Spleen (tissue), 11 donors: Measurements from ENCODE around the gene VPS50. TPM values are rescaled to one million over a fixed set of nuclear protein-coding genes. Genes with fewer than 3 reads are reported as not detected.
A peak's percentile ranks its signal among the peaks of the same experiment; 100 is the strongest.

ENCODE experiments used
- DNase-seq: peaks from one replicate; pipeline ENCODE4 v3.0.0-alpha.2; 2020
- H3K27ac ChIP-seq, 8 donors: fragments of 200-600 bp; sonication (generic) in 7 of 8; 1 replicate in 4 of 8; 2 replicates in 4 of 8; pipeline versions ENCODE4 v1.5.0 to v1.8.0; 2016 to 2021; ENCODE audit warnings: inconsistent platforms in 4 of 8, mild to moderate bottlenecking in 4 of 8, moderate library complexity in 1 of 8
- H3K27me3 ChIP-seq, 7 donors: fragments of 200-600 bp; sonication (generic) in 6 of 7; replicated peaks in 1 of 7; 1 replicate in 4 of 7; 2 replicates in 3 of 7; pipeline versions ENCODE4 v1.5.0 to v1.8.0; 2016 to 2021; ENCODE audit warnings: inconsistent platforms in 3 of 7, mild to moderate bottlenecking in 1 of 7
- H3K36me3 ChIP-seq, 6 donors: fragments of 200-600 bp; sonication (generic) in 5 of 6; 1 replicate in 4 of 6; 2 replicates in 2 of 6; pipeline versions ENCODE4 v1.5.0 to v1.8.0; 2016 to 2021; ENCODE audit warnings: inconsistent platforms in 2 of 6
- H3K4me1 ChIP-seq, 6 donors: fragments of 200-600 bp; sonication (generic) in 5 of 6; 1 replicate in 3 of 6; 2 replicates in 3 of 6; pipeline versions ENCODE4 v1.5.0 to v1.8.0; 2016 to 2021; ENCODE audit warnings: inconsistent platforms in 3 of 6
- H3K4me3 ChIP-seq, 8 donors: fragments of 200-600 bp; sonication (generic) in 7 of 8; 1 replicate in 4 of 8; 2 replicates in 4 of 8; pipeline versions ENCODE4 v1.5.0 to v1.8.0; 2016 to 2021; ENCODE audit warnings: inconsistent platforms in 4 of 8, mild to moderate bottlenecking in 4 of 8, moderate library complexity in 2 of 8
- H3K9me3 ChIP-seq, 8 donors: fragments of 200-600 bp; sonication (generic) in 7 of 8; 1 replicate in 4 of 8; 2 replicates in 4 of 8; pipeline versions ENCODE4 v1.5.0 to v1.8.0; 2016 to 2021; ENCODE audit warnings: inconsistent platforms in 4 of 8
- POLR2A ChIP-seq, 3 donors: fragments of 450-650 bp; IDR thresholded peaks; one replicate each; pipeline ENCODE4 v1.5.1; 2017; ENCODE audit warnings: antibody characterized with exemption in 3 of 3, mild to moderate bottlenecking in 1 of 3
- POLR2AphosphoS5 ChIP-seq, 3 donors: sonication (generic); formaldehyde crosslinking; IDR thresholded peaks; one replicate each; pipeline ENCODE4 v1.5.1; 2017; ENCODE audit warnings: antibody characterized with exemption in 3 of 3
- WGBS, 5 donors: extraction: QIAGEN DNeasy Blood & Tissue Kit in 3 of 5; methylation state at CpG; one replicate each; pipeline versions ENCODE4 v1.1.5 to v1.1.7; 2013 to 2018; 5-methylcytosine and 5-hydroxymethylcytosine counted together
- intact Hi-C: fragments of 100-400 bp; cut with DNase I; formaldehyde crosslinking; loops from one replicate; pipeline ENCODE4 v1.15.0; 2023; ENCODE audit warnings: low total_unique reads
- polyA plus RNA-seq, 3 donors: library from polyadenylated mRNA; stranded (reverse); fragments of 200-250 nt; gene quantifications; one replicate each; pipeline ENCODE4 v1.2.1, GENCODE V29; 2013
- total RNA-seq, 7 donors: library from RNA; depleted of rRNA in 3 of 7; stranded (reverse); fragments of >200 nt in 3 of 7; fragmentation: NEBNext Ultra II Directional in 4 of 7; extraction: Animal tissue kit (Norgen Biotek cat#: 25700) in 4 of 7; gene quantifications; one replicate each; pipeline versions ENCODE4 v1.1.0 to v1.2.1, GENCODE V29; 2016 to 2021
- TF ChIP-seq, protein P1 (sequence below), 11 experiments: fragments of 200-600 bp in 7 of 11; fragments of 450-650 bp in 4 of 11; sonication (generic) in 4 of 11; IDR thresholded peaks in 8 of 11; conservative IDR thresholded peaks in 3 of 11; 1 replicate in 7 of 11; 2 replicates in 4 of 11; pipeline versions ENCODE4 v1.4.0 to v1.8.0; 2016 to 2021; ENCODE audit warnings: antibody characterized with exemption in 11 of 11, inconsistent platforms in 4 of 11, mild to moderate bottlenecking in 1 of 11
- donor health status: healthy with polysubstance abuse.
- donor health status: DM: no; HTN: no; CAD: no; lungs with moderate emphysema.
- donor health status: DM: no; HTN: no; CAD: no.
- donor health status: Bipolar disorder and iron deficiency.
- donor health status: healthy.
- donor health status: DM: no; HTN: no; CAD: no.
- donor health status: DM: yes; HTN: yes; CAD: no.

Gene VPS50
- total and polyA plus RNA-seq, 10 donors: 8.1 to 62.6 (median 34.2) TPM

GRCh38 chr7:93374345-93374940, 142.3 kb downstream of the VPS50 start:
- Histone ChIP-seq H3K27ac (no peak overlapping the region), H3K27me3 (no peaks in the 10 kb centered on the region), H3K9me3 (no peaks in the 10 kb centered on the region), H3K4me3 (no peak overlapping the region), H3K4me1 (peaks cover 0 to 9% (median 0%) of the 10 kb centered on the region in 6 donors), H3K36me3 (no peaks in the 10 kb centered on the region)
- intact Hi-C loops: no loop called here
- TF ChIP-seq POLR2A (IDR thresholded peaks at IDR 0.05): no peak
- TF ChIP-seq, protein P1, sequence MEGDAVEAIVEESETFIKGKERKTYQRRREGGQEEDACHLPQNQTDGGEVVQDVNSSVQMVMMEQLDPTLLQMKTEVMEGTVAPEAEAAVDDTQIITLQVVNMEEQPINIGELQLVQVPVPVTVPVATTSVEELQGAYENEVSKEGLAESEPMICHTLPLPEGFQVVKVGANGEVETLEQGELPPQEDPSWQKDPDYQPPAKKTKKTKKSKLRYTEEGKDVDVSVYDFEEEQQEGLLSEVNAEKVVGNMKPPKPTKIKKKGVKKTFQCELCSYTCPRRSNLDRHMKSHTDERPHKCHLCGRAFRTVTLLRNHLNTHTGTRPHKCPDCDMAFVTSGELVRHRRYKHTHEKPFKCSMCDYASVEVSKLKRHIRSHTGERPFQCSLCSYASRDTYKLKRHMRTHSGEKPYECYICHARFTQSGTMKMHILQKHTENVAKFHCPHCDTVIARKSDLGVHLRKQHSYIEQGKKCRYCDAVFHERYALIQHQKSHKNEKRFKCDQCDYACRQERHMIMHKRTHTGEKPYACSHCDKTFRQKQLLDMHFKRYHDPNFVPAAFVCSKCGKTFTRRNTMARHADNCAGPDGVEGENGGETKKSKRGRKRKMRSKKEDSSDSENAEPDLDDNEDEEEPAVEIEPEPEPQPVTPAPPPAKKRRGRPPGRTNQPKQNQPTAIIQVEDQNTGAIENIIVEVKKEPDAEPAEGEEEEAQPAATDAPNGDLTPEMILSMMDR (IDR thresholded peaks at IDR 0.05 in 8 of 11, conservative IDR thresholded peaks at IDR 0.05 in 3 of 11): peak in 9 of 11 experiments; percentile 25 to 67 (median 59)
- no peak for TF ChIP-seq POLR2AphosphoS5 (IDR thresholded peaks at IDR 0.05)
- DNase-seq: no peak
- WGBS, 5 donors: 46 to 53% (median 48%) methylated on average over 5 of the region's 5 CpGs

DNA sequence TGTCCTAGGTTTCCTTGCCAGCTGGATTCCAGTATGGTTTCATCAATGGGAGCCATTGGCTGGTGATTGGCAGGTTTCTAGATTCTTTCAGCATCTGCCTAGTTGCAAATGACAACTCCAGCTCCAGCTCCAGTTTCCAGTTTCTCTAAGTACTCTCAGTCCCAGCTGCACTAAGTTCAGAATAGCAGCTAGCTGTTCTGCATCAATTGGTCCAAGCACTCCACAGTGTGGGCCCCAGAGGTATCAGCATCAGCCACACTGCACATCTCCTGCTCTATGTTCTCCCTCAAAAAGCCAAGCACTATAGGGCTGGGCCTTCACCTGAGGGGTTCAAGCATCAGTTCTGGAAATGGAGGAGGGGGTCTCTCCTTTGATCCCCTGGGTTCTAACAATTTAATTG, 143.4 kb downstream of the VPS50 start:
- H3K27ac ChIP-seq: no peak overlapping the region
- no peak for DNase-seq
- H3K4me3 ChIP-seq: no peak overlapping the region
- intact Hi-C loops: no loop called here
- H3K4me1 ChIP-seq: peaks cover 0 to 9% (median 0%) of the 10 kb centered on the region in 6 donors
- H3K9me3 ChIP-seq: peaks cover 0 to 8% (median 0%) of the 10 kb centered on the region in 8 donors
- no peaks in the 10 kb centered on the region for H3K27me3 ChIP-seq
- H3K36me3 ChIP-seq: no peaks in the 10 kb centered on the region
- TF ChIP-seq, protein P1 (IDR thresholded peaks at IDR 0.05 in 8 of 11, conservative IDR thresholded peaks at IDR 0.05 in 3 of 11): no peak
- TF ChIP-seq POLR2AphosphoS5 (IDR thresholded peaks at IDR 0.05): no peak
- TF ChIP-seq POLR2A (IDR thresholded peaks at IDR 0.05): no peak

DNA sequence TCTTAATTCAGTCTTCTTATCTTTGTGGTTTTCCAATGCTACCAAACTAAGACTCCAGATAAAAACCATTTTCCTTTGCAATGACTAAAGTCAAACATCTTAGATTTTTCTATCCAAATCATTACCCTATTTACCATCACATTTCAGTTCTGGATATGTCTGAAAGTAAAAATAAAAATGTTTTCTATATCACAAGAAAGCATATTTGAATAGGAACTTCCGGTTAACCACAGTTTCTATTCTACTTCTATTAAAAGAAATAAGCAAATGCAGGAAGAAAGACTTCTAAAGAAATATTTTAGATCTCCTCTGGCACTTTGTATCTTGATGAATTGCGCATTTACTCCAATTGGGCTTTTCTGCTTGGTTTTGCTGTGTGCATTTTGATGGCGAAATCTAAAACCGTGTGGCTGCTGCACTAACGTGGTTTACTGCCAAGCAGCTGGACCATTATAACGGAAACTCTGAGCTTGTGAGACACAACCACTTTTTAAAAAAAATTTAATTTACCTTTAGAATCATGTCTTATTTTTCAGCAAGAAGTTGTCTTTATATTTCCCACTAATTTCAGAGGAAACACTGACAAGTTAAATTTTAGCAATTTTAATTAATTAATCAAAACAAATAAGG, 146.1 kb downstream of the VPS50 start:
- TF ChIP-seq, protein P1 (IDR thresholded peaks at IDR 0.05 in 8 of 11, conservative IDR thresholded peaks at IDR 0.05 in 3 of 11): no peak

GRCh38 chr7:93382362-93382761, 150.2 kb downstream of the VPS50 start:
- H3K4me1 ChIP-seq: peaks cover 0 to 9% (median 0%) of the 10 kb centered on the region in 6 donors
- peaks cover 0 to 13% (median 0%) of the 10 kb centered on the region in 7 donors for H3K27me3 ChIP-seq
- intact Hi-C loops: no loop called here
- H3K9me3 ChIP-seq: peaks cover 0 to 8% (median 0%) of the 10 kb centered on the region in 8 donors
- no peak for TF ChIP-seq POLR2A (IDR thresholded peaks at IDR 0.05)
- no peak overlapping the region for H3K4me3 ChIP-seq
- no peaks in the 10 kb centered on the region for H3K36me3 ChIP-seq
- no peak overlapping the region for H3K27ac ChIP-seq
- 95 to 98% (median 96%) methylated on average over 3 of the region's 3 CpGs for WGBS, 5 donors
- no peak for DNase-seq

More for the DNA sequence above, 146.1 kb downstream of the VPS50 start:
- no peaks in the 10 kb centered on the region for H3K36me3 ChIP-seq
- intact Hi-C loops: no loop called here
- H3K4me1 ChIP-seq: peaks cover 0 to 9% (median 0%) of the 10 kb centered on the region in 6 donors
- H3K27ac ChIP-seq: no peak overlapping the region
- H3K27me3 ChIP-seq: peaks cover 0 to 3% (median 0%) of the 10 kb centered on the region in 7 donors
- DNase-seq: no peak
- H3K4me3 ChIP-seq: peak overlapping the region in 1 of 8 donors; percentile 21
- 60 to 75% (median 69%) methylated on average over 6 of the region's 6 CpGs for WGBS, 5 donors
- peaks cover 0 to 8% (median 0%) of the 10 kb centered on the region in 8 donors for H3K9me3 ChIP-seq
